OCI-LY3 (cell line): ENCODE measurements around the gene TSPAN15.

ENCODE experiments used
- H2AFZ ChIP-seq: fragments of 200-600, 300-600 bp; shearing (Covaris generic); 2 replicates; pipeline ENCODE4 v1.6.0; 2014; ENCODE audit warnings: antibody characterized with exemption, low read depth, low read length
- H3K27ac ChIP-seq: fragments of 200-600, 300-600 bp; sonication (generic); 2 replicates; pipeline ENCODE4 v1.5.1; 2014; ENCODE audit warnings: mild to moderate bottlenecking, low read length, moderate library complexity, mixed read lengths
- H3K27me3 ChIP-seq: fragments of 200-600, 300-600 bp; sonication (generic); 2 replicates; pipeline ENCODE4 v1.6.1; 2014; ENCODE audit warnings: low read depth, low read length, mixed read lengths
- H3K36me3 ChIP-seq: fragments of 200-600, 300-600 bp; sonication (generic); replicated peaks from 2 replicates; pipeline ENCODE3; 2014; ENCODE audit warnings: low read depth, low read length, mixed read lengths
- H3K4me1 ChIP-seq: fragments of 300-600, 200-600 bp; sonication (generic); 2 replicates; pipeline ENCODE4 v1.6.1; 2014; ENCODE audit warnings: low read length, mixed read lengths
- H3K4me2 ChIP-seq: fragments of 200-600, 300-600 bp; sonication (generic); 2 replicates; pipeline ENCODE4 v1.6.1; 2014; ENCODE audit warnings: low read length, mixed read lengths
- H3K4me3 ChIP-seq: fragments of 300-600, 200-600 bp; sonication (generic); 2 replicates; pipeline ENCODE4 v1.5.1; 2014; ENCODE audit warnings: antibody characterized with exemption, mild to moderate bottlenecking, low read length, moderate library complexity
- H3K79me2 ChIP-seq: fragments of 300-600, 200-600 bp; shearing (Covaris generic); 2 replicates; pipeline ENCODE4 v1.6.1; 2014; ENCODE audit warnings: mild to moderate bottlenecking, low read length, mixed read lengths
- H3K9ac ChIP-seq: fragments of 300-600, 200-600 bp; shearing (Covaris generic); 2 replicates; pipeline ENCODE4 v1.6.0; 2014; ENCODE audit warnings: mild to moderate bottlenecking, low read length, moderate library complexity
- H3K9me3 ChIP-seq: fragments of 200-600, 300-600 bp; shearing (Covaris generic); 2 replicates; pipeline ENCODE4 v1.6.1; 2014; ENCODE audit warnings: low read length, mixed read lengths; ENCODE audit not compliant: insufficient read depth
- H4K20me1 ChIP-seq: fragments of 200-600, 300-600 bp; sonication (generic); 2 replicates; pipeline ENCODE4 v1.6.1; 2016; ENCODE audit warnings: low read length, mixed read lengths; ENCODE audit not compliant: insufficient read depth
- EZH2phosphoT487 ChIP-seq: fragments of 200-600 bp; shearing (Covaris generic); IDR thresholded peaks from 2 replicates; pipeline ENCODE4 v1.6.1; 2018; ENCODE audit warnings: antibody characterized with exemption, mixed run types, low read depth
- TF ChIP-seq, protein P1 (sequence below): fragments of 200-600, 300-600 bp; sonication (generic); IDR thresholded peaks from 2 replicates; pipeline ENCODE4 v1.5.1; 2014; ENCODE audit warnings: antibody characterized with exemption, low read length, low read depth

TSPAN15 gene

DNA sequence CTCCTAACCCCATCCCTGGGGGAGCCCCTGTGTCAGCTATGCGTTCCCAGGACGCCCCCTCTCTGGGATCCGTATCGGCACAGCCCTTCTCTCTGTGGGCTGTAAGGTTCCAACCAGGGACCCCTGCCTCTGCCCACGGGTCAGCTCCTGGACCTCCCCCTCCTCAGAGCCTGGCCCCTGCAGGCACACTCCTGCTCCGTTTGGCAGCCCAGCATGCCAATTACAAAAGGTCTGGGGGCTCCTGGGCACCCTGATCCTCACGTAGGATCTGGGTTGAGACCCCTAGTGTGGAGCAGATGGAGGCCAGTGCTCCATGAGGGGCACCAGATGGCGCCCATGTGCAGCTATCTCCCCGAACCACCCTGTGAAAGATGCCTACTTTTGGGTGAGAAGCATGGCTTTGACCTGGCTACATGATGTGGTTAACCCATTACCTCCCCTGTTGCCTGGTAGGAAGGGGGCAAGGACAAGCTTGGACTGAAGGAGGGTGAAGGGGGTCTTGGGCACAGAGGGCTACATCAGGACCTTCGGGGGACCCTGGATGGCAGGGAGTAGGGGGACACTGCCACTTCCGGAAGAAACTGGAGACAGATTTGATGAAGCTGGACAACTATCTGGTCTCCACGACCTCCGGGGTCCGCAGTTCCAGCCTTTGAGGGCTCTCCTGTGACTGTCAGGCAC, 43.5 kb upstream of the TSPAN15 start:
- Histone ChIP-seq H3K4me3 (peak overlapping the region; percentile 69), H3K9ac (peak overlapping the region; percentile 49), H3K4me1 (peaks cover 18% of the 10 kb centered on the region), H3K4me2 (peak overlapping the region; percentile 76), H4K20me1 (no peaks in the 10 kb centered on the region), H3K9me3 (no peaks in the 10 kb centered on the region), H2AFZ (peak overlapping the region; percentile 31; the same call in 1 of the 2 replicates), H3K27ac (no peak overlapping the region), H3K36me3 (no peaks in the 10 kb centered on the region), H3K27me3 (no peaks in the 10 kb centered on the region), H3K79me2 (no peaks in the 10 kb centered on the region)
- no peak for TF ChIP-seq EZH2phosphoT487
- TF ChIP-seq, protein P1, sequence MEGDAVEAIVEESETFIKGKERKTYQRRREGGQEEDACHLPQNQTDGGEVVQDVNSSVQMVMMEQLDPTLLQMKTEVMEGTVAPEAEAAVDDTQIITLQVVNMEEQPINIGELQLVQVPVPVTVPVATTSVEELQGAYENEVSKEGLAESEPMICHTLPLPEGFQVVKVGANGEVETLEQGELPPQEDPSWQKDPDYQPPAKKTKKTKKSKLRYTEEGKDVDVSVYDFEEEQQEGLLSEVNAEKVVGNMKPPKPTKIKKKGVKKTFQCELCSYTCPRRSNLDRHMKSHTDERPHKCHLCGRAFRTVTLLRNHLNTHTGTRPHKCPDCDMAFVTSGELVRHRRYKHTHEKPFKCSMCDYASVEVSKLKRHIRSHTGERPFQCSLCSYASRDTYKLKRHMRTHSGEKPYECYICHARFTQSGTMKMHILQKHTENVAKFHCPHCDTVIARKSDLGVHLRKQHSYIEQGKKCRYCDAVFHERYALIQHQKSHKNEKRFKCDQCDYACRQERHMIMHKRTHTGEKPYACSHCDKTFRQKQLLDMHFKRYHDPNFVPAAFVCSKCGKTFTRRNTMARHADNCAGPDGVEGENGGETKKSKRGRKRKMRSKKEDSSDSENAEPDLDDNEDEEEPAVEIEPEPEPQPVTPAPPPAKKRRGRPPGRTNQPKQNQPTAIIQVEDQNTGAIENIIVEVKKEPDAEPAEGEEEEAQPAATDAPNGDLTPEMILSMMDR = peak; percentile 43

DNA sequence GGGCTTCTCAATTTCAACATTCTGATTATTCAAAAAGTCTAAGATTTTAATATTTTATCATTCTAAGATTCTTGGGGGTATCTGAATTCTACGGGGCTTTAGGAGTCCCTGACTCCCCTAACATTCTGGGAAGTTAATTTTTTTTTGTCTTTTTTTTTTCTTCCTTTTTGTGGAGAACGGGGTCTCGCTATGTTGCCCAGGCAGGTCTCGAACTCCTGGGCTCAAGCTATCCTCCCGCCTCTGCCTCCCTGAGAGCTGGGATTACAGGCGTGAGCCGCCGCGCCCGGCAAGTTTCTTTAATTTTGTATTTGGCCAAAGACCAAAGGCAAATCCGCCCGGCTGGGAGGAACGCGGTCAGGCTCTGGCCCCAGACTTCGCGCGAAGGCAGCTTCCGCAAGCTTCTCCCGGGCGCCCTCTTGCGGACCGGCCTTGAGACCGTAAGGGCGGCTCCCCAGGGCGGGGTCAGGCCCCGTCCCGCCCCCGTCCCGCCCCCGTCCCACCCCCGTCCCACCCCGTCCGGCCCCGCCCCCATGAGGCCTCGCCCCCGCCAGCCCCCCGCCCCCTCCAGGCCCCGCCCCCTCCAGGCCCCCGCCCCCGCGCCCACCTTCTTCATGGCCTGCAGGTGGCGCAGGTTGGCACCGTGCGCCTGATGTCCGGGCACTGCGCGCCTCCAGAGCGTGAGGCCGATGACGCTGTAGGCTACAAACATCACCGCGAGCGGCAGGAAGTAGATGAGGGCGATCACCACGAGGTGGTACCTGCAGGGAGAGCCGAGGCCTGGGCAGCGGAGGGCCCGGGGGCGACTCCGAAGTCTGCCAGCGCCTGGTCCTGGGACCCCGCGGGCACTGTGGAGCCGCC, 42.7 kb upstream of the TSPAN15 start:
- H3K27ac ChIP-seq = peak overlapping the region; percentile 37
- peak overlapping the region; percentile 56 for H3K9ac ChIP-seq
- H3K9me3 ChIP-seq = no peaks in the 10 kb centered on the region
- H2AFZ ChIP-seq = peak overlapping the region; percentile 87
- H3K36me3 ChIP-seq = no peaks in the 10 kb centered on the region
- H3K4me1 ChIP-seq = peaks cover 18% of the 10 kb centered on the region
- no peaks in the 10 kb centered on the region for H3K27me3 ChIP-seq
- H3K4me2 ChIP-seq = peak overlapping the region; percentile 84
- H3K4me3 ChIP-seq = peak overlapping the region; percentile 69
- no peaks in the 10 kb centered on the region for H3K79me2 ChIP-seq
- TF ChIP-seq EZH2phosphoT487 = no peak
- TF ChIP-seq, protein P1 = peak; percentile 31
- no peaks in the 10 kb centered on the region for H4K20me1 ChIP-seq

DNA sequence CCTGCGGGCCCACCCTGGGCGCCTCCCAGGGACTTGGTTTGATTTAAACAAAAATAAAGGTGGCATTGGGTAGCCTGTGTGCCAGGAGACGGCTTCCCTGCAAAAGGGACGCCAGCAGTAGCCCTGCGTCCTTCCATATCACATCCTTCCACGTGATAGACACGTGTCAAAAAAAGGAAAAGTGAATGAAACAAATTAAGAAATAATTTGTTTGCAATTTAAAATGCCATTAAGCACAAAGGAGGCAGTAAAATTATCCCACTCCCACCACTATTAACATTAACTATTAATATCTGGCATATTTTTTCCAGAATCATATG, 42.1 kb upstream of the TSPAN15 start:
- no peaks in the 10 kb centered on the region for H3K79me2 ChIP-seq
- no peaks in the 10 kb centered on the region for H3K36me3 ChIP-seq
- no peaks in the 10 kb centered on the region for H3K27me3 ChIP-seq
- peak overlapping the region; percentile 37 for H3K27ac ChIP-seq
- H4K20me1 ChIP-seq = no peaks in the 10 kb centered on the region
- H3K4me1 ChIP-seq = peaks cover 18% of the 10 kb centered on the region
- H3K9ac ChIP-seq = peak overlapping the region; percentile 56; the same call in 1 of the 2 replicates
- peak overlapping the region; percentile 84 for H3K4me2 ChIP-seq
- peak overlapping the region; percentile 87 for H2AFZ ChIP-seq
- H3K4me3 ChIP-seq = peak overlapping the region; percentile 69
- H3K9me3 ChIP-seq = no peaks in the 10 kb centered on the region
- TF ChIP-seq, protein P1 = no peak
- no peak for TF ChIP-seq EZH2phosphoT487

DNA sequence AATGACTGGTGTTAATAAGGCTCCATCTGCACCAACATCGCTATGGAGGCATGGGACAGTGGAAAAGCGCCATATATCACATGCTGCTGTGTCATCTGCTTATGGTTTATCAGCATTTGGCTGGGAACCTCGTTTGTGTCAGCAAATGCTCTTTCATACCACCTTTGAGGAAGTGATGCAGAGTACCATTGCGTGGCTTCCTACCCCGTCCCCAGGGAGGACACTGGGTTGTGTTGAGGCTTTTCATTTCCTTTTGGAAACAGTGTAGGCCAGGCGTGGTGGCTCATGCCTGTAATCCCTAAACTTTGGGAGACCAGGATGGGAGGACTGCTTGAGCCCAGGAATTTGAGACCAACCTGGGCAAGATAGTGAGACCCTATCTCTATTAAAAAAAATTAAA, 41.3 kb upstream of the TSPAN15 start:
- Histone ChIP-seq H3K79me2 (no peaks in the 10 kb centered on the region), H3K9ac (no peak overlapping the region), H3K4me1 (peaks cover 18% of the 10 kb centered on the region), H3K4me2 (no peak overlapping the region), H3K4me3 (no peak overlapping the region), H4K20me1 (no peaks in the 10 kb centered on the region), H3K9me3 (no peaks in the 10 kb centered on the region), H3K27me3 (no peaks in the 10 kb centered on the region), H3K36me3 (no peaks in the 10 kb centered on the region), H2AFZ (no peak overlapping the region), H3K27ac (no peak overlapping the region)
- no peak for TF ChIP-seq EZH2phosphoT487
- TF ChIP-seq, protein P1 = no peak
